Tibial artery (tissue), 4 donors: ENCODE measurements around the gene PRSS36.
"Not testable (repeated sequence)": the region's sequence is repeated elsewhere in the genome, so short reads cannot be mapped to it uniquely, and the experiment has no call there.

Experiments
- DNase-seq, 2 donors: peaks; one replicate each; pipeline ENCODE4 v3.0.0-alpha.2; 2019
- H3K27ac ChIP-seq, 2 donors: fragments of 200-600 bp; sonication (generic) in 1 of 2; 1 replicate in 1 of 2; 2 replicates in 1 of 2; pipeline ENCODE4 v1.5.1; 2018 to 2019; ENCODE audit warnings: mild to moderate bottlenecking in 1 of 2
- H3K27me3 ChIP-seq, 2 donors: fragments of 200-600 bp; sonication (generic) in 1 of 2; one replicate each; pipeline versions ENCODE4 v1.5.1 to v1.6.0; 2016 to 2019
- H3K36me3 ChIP-seq, 3 donors: fragments of 200-600 bp; sonication (generic) in 2 of 3; one replicate each; pipeline ENCODE4 v1.5.1; 2016 to 2019; ENCODE audit warnings: mild to moderate bottlenecking in 2 of 3
- H3K4me1 ChIP-seq, 4 donors: fragments of 200-600 bp; sonication (generic) in 2 of 4; 1 replicate in 3 of 4; 2 replicates in 1 of 4; pipeline ENCODE4 v1.5.1; 2016 to 2019
- H3K4me3 ChIP-seq, 2 donors: fragments of 200-600 bp; sonication (generic) in 1 of 2; 1 replicate in 1 of 2; 2 replicates in 1 of 2; pipeline ENCODE4 v1.5.1; 2018 to 2019; ENCODE audit warnings: mild to moderate bottlenecking in 2 of 2
- H3K9me3 ChIP-seq, 3 donors: fragments of 200-600 bp; sonication (generic) in 1 of 3; one replicate each; pipeline ENCODE4 v1.5.1; 2016 to 2019
- CTCF ChIP-seq, 2 experiments: fragments of 200-600 bp in 1 of 2; fragments of 450-650 bp in 1 of 2; IDR thresholded peaks; one replicate each; pipeline ENCODE4 v1.5.1; 2017 to 2019; ENCODE audit warnings: antibody characterized with exemption in 2 of 2, mild to moderate bottlenecking in 1 of 2, moderate library complexity in 1 of 2
- intact Hi-C: fragments of 100-400 bp; cut with DNase I; formaldehyde crosslinking; loops from one replicate; pipeline ENCODE4 v1.15.0; 2023; ENCODE audit warnings: low total_unique reads

Gene PRSS36

GRCh38 chr16:31148281-31148728, 1.6 kb downstream of the PRSS36 start:
- intact Hi-C loops: loop anchor here (10.0 kb wide), 1 partner anchor 164 kb away; the partner anchor contains the start of gene HSD3B7
- TF ChIP-seq CTCF (IDR thresholded peaks at IDR 0.05): no peak
- no peaks in the 10 kb centered on the region for H3K36me3 ChIP-seq
- no peak overlapping the region for H3K4me3 ChIP-seq
- DNase-seq: no peak
- H3K4me1 ChIP-seq: peaks cover 0 to 7% (median 0%) of the 10 kb centered on the region in 4 donors
- H3K9me3 ChIP-seq: no peaks in the 10 kb centered on the region
- peaks cover 0 to 45% of the 10 kb centered on the region in 2 donors for H3K27me3 ChIP-seq
- H3K27ac ChIP-seq: no peak overlapping the region

- peaks cover 0 to 13% (median 5%) of the 10 kb centered on the region in 4 donors for H3K4me1 ChIP-seq
- no peak for TF ChIP-seq CTCF (IDR thresholded peaks at IDR 0.05)
- no peaks in the 10 kb centered on the region for H3K9me3 ChIP-seq
- H3K4me3 ChIP-seq: no peak overlapping the region
- peaks cover 0 to 38% of the 10 kb centered on the region in 2 donors for H3K27me3 ChIP-seq
- DNase-seq: no peak
- H3K36me3 ChIP-seq: no peaks in the 10 kb centered on the region
- H3K27ac ChIP-seq: no peak overlapping the region
- intact Hi-C loops: loop anchor here (2.0 to 10.0 kb wide), 2 partner anchors 109 to 163 kb away; partner anchors contain the start of gene HSD3B7
Measured at GRCh38 chr16:31147574-31147973, 2.3 kb downstream of the PRSS36 start.

GRCh38 chr16:31145398-31145990, 4.4 kb downstream of the PRSS36 start:
- H3K27me3 ChIP-seq: peaks cover 0 to 38% of the 10 kb centered on the region in 2 donors
- intact Hi-C loops: loop anchor here (10.0 kb wide), 1 partner anchor 161 kb away; the partner anchor contains the start of gene HSD3B7

GRCh38 chr16:31144418-31144817, 5.4 kb downstream of the PRSS36 start:
- intact Hi-C loops: loop anchor here (10.0 kb wide), 1 partner anchor 160 kb away; the partner anchor contains the start of gene HSD3B7
- not testable (repeated sequence) for DNase-seq, H3K36me3 ChIP-seq, H3K9me3 ChIP-seq, H3K27ac ChIP-seq, H3K4me3 ChIP-seq
- Histone ChIP-seq H3K4me1 (peaks cover 4 to 29% (median 13%) of the 10 kb centered on the region in 4 donors), H3K27me3 (peaks cover 0 to 28% of the 10 kb centered on the region in 2 donors)

More at GRCh38 chr16:31145398-31145990, 4.4 kb downstream of the PRSS36 start:
- Histone ChIP-seq H3K9me3 (no peaks in the 10 kb centered on the region), H3K27ac (no peak overlapping the region), H3K36me3 (no peaks in the 10 kb centered on the region), H3K4me1 (peaks cover 4 to 29% (median 13%) of the 10 kb centered on the region in 4 donors), H3K4me3 (no peak overlapping the region)
- no peak for TF ChIP-seq CTCF (IDR thresholded peaks at IDR 0.05)
- DNase-seq: no peak

- H3K36me3 ChIP-seq: no peaks in the 10 kb centered on the region
- no peak for DNase-seq
- no peak overlapping the region for H3K4me3 ChIP-seq
- no peak overlapping the region for H3K27ac ChIP-seq
- H3K27me3 ChIP-seq: peaks cover 0 to 21% of the 10 kb centered on the region in 2 donors
- H3K4me1 ChIP-seq: peaks cover 4 to 31% (median 16%) of the 10 kb centered on the region in 4 donors
- intact Hi-C loops: loop anchor here (10.0 kb wide), 1 partner anchor 159 kb away; the partner anchor contains the start of gene HSD3B7
- TF ChIP-seq CTCF (IDR thresholded peaks at IDR 0.05): no peak
- H3K9me3 ChIP-seq: no peaks in the 10 kb centered on the region
Measured at GRCh38 chr16:31143694-31144148, 6.1 kb downstream of the PRSS36 start.
